Measurements from ENCODE around the gene ADAMTS5. TPM values are rescaled to one million over a fixed set of nuclear protein-coding genes. Genes with fewer than 3 reads are reported as not detected.

ADAMTS5 gene
- 0.02 and 0.10 TPM in 2 replicates for total RNA-seq (2014; rRNA removed; shearing (Covaris generic))

- peak; percentile 38 for DNase-seq (ENCODE audit: low spot score)
Measured at GRCh38 chr21:26967062-26967913, at the start of gene ADAMTS5. Gene ADAMTS5, minus strand, starts transcription at chr21:26967088. Its CDS starts 697 bp downstream, at chr21:26966391.

DNA sequence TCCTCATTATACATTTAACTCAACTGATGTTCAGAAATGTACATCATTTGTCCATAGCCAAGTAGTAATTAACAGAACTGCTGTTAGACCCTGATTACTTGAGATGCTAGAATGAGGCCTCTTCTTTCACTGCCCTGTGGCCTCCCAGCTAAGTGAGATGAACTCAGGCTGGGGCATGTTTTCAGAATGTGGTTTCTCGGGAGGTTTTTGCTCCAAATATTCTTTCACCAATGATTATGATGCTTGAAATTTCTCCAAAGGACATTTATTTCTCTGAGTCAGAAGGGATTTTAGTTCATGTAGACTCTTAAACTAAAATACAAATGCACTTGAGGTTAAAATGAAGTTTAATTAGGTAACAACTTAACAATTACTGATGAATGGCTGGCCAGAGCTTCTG is 34.6 kb upstream of the ADAMTS5 start:
- DNase-seq (ENCODE audit: low spot score) = no peak

GRCh38 chr21:26983576-26983975 is 16.7 kb upstream of the ADAMTS5 start:
- no peak for DNase-seq (ENCODE audit: low spot score)

- peak; percentile 71 for DNase-seq (ENCODE audit: low spot score)
Measured at GRCh38 chr21:26982767-26983166, 15.9 kb upstream of the ADAMTS5 start.

- no peak for DNase-seq (ENCODE audit: low spot score)
Measured at GRCh38 chr21:26977746-26978145, 10.9 kb upstream of the ADAMTS5 start.

DNA sequence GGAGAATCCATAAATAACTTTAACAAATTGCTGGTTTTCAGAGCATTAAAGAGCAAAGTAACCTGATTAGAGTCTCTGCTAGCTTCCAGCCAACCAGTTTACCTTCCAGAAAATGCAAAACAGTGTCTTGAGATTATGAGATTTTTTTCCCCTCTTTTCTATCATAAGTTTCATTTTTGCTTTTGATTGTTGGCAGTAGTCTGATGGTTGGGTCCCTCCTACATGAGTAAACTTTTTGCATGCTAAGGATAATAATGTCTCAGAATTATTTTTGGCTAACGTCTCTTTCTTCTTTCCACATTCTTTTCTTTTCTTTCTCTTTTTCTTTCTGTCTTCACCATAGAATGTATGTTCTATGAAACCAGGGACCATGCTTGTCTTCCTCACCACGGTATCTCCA is 6.3 kb upstream of the ADAMTS5 start:
- DNase-seq (ENCODE audit: low spot score) = no peak

- no peak for DNase-seq (ENCODE audit: low spot score)
Measured at GRCh38 chr21:26972192-26972591, 5.3 kb upstream of the ADAMTS5 start.

DNA sequence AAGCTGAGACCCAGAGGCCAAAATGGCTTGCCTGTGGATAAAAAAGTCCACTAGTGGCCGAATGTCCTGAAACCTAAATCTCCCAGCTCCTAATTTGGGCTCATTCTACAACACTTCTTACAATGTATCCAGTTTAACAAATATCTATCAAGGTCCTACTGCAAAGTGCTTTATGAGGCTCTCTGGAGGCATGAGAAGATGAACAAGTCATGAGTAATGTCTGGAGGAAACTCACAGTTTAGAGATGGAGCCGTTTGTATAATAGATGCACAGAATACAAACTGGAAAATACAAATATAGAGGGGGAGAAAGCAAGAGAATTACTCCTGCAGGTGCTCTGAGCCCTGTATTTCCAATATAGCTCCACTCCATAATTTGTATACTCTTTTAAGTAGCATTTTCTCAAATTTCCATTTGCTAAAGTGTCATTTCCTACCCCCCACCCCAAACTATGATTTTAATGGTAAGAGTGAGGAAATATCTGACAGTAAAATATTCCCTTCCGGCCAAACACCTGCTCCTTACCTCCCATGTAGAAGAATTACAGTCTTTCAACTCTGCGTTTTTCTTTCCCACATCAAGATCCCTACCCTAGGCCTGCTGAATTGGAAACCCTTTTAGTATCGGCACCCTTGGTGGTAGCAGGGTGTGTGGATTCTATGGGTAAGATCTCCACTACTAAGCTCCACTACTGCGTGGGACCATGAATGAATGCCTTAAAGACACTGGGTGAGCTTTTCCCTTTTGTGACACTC is 3.3 kb upstream of the ADAMTS5 start:
- no peak for DNase-seq (ENCODE audit: low spot score)

- DNase-seq (ENCODE audit: low spot score) = no peak
Measured at GRCh38 chr21:26966649-26967061, 233 bp downstream of the ADAMTS5 start.

- DNase-seq (ENCODE audit: low spot score) = no peak
Measured at GRCh38 chr21:26965907-26966581, 844 bp downstream of the ADAMTS5 start.

DNA sequence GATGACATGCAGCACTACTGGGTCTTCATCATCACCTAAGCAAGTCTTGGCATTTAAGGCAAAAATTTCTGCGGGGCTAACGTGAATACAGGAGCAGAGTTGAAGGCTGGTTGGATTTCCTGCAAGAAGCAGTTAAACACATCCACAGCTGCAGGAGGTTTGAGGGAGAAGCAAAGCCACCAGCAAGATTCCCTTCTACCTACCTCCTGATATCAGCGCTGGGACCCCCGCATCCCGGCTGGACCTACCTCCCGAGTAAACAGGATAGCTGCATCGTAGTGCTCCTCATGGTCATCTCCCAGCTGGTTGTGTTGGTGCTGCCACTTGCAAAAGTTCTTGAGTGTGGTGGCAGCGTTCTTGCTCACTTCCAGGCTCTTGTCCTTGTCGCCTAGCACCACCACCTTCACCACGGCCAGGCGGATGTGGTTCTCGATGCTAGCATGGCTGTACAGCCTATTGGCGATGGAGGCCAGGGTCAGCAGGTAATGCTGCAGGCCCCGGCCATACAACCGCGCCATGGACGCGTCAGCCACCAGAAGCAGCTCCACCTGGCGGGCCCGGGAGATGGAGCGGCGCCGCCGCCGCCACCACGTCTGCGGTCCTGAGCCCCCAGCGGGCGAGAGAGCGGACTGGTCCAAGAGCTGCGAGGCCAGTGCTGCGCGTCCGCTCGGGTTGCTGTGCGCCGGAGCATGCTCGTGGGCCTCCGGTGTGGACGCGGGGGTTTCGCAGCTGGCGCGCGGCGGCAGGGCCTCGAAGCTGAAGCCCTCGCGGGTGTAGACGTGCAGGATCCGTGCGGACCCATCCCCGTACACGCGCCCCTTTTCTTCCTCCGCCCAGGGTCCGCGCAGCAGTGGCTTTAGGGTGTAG is 1.6 kb downstream of the ADAMTS5 start:
- DNase-seq (ENCODE audit: low spot score) = no peak

GRCh38 chr21:26964170-26964778 is 2.6 kb downstream of the ADAMTS5 start:
- no peak for DNase-seq (ENCODE audit: low spot score)

DNA sequence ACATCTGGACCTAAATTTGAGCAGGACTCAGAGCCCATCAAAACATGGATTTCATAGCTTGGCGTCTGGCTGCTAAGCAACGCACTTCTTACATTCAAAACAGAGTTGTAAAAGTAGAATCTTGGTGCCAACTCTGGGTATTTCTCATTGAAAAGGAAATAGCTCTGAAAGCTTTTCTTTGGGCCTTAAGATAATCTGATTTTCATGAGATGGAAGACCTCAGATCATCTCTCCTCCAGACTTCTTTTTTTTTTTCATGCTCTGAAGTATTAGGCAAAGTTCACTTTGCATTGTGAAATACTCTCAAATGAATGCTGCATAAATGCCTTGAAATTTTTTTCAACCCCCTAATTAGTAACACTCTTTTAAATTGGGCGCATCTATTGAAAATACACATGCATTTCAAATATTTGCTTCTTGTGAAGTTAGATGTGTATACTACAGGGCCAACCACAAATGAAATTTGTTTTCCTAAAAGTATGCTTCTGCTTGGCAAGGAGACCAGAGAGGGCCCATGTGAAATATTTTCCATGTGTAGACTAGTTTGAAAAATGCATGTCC is 4.2 kb downstream of the ADAMTS5 start:
- DNase-seq (ENCODE audit: low spot score) = no peak

DNA sequence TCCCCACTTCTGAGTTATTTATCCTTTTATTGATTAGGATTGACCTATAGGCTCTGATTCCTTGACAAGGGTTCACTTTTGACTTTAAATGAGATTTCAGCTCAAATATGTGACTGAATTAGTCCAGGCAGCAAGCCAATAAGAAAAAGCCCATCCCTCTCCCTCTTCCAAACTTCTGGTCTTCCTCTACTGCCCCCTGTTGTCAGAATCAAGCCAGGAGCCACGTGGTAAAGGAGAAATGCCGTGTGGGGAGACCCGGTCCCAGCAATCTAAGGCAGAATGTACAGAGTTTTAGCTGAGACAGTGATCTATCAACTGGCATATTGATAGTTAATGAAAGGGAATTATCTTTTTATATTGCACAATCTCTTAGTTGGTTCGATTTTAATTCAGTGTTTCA is 5.2 kb downstream of the ADAMTS5 start:
- no peak for DNase-seq (ENCODE audit: low spot score)

- DNase-seq (ENCODE audit: low spot score) = no peak
Measured at GRCh38 chr21:26958788-26959187, 8.1 kb downstream of the ADAMTS5 start.

DNA sequence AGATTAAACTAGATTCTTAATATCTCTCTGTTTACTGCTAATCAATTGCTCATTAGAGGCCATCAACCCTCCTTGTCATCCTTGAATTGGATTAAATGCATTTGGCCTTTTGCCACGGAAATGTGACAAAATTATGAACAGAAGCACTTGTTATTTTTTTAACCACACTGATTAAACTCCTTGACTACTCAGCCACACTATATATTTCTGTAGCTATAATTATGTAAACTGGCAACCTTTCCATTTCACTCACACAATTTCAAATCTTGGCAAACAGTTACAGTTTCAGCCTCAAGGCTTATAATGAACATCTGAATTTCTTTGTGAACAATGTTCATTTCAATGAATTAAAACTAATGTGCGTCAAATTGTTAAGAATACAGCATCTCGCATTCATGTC is 10.1 kb downstream of the ADAMTS5 start:
- no peak for DNase-seq (ENCODE audit: low spot score)

DNA sequence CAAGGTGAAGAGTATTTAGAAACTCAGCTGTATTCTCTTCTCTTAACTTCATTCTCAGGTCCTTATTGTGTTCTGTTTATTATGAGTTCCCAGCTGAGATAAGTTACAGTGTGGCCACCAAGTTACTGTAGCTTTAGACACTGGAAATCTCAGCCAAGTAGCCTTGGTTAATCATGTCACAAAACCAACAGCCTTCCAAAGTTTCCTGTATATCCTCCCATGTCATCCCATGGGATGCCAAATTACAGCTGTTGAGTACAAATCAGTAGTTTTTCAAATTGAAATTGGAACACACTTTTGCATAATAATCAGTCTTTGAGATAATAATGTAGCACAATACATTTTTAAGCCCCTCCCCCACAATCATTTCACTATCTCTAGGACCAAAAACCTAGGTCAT is 10.7 kb downstream of the ADAMTS5 start:
- DNase-seq (ENCODE audit: low spot score) = no peak

GRCh38 chr21:26954662-26955121 is 12.2 kb downstream of the ADAMTS5 start:
- DNase-seq (ENCODE audit: low spot score) = no peak

DNA sequence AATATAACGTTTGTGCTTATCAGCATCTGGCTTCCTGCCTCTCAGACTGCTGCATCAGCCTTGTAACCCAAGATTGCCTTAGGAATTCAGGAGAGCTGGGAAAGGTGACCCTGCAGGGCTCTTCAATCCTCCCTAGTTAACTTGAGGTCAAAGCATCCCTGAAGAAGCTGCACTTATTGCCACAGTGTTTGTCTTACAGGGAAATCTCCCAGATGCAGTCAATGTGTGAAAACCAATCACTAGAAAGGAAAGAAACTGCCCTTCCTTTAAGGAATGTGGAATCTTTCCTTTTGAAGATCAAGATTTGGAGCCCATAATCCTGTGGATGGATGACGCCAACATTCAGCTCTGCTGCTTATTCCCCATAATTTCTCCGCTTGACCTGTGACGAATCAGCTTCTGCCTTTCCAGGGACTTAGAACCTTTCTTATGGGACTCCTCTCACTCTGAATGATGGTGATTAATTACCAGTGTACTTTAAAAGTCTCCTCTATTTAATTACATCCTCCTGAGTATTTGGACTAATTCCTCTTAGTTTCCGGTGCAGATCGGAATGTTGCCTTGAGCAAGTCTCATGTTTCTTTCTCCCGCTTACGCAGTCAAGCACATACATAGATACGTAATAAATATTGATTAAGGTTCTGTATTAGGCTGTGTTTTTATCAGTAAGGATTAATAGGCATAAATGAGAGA is 14.4 kb downstream of the ADAMTS5 start:
- no peak for DNase-seq (ENCODE audit: low spot score)

DNA sequence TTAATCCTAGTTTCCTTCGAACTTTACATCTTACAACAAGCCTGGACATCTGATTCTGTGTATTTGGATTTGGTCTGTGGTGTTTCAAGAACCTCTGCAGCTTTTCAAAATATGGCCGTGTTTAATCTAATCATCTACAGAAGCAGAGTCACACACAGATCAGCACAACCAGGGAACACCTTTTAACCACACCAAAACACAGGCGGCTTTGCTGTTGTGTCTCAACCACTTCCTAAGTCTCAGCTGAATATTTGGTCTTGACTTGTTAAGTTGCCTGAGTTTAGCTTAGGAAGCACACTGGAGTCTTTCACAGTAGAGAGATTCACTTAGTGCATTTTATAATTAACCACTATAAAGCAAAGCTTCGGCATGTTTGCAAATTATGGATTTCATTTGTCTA is 17.1 kb downstream of the ADAMTS5 start:
- no peak for DNase-seq (ENCODE audit: low spot score)
